ENCODE data around the gene SNN.

SNN gene

GRCh38 chr16:11705311-11706025, 37.2 kb downstream of the SNN start:
- no peak for DNase-seq

- no peak for DNase-seq
Observed at GRCh38 chr16:11706180-11706742, 38.0 kb downstream of the SNN start.

DNA sequence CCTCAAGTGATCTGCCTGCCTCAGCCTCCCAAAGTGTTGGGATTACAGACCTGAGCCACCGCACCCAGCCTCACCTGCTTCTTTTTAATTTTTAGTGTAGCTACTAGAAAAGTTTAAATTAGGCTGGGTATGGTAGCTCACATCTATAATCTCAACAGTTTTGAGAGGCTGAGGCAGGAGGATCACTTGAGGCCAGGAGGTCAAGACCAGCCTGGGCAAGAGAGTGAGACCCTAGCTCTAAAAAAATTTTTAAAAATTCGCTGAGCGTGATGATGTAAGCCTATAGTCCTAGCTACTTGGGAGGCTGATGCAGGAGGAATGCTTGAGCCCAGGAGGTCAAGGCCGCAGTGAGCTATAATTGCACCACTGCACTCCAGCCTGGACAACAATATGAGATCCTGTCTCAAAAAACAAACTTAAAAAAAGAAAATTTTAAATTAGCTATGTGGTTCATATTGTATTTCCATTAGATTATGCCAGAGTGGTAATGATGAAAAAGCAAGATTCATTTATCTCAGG, 39.5 kb downstream of the SNN start:
- DNase-seq, result no peak

GRCh38 chr16:11708421-11708820, 40.2 kb downstream of the SNN start:
- DNase-seq, result no peak

DNA sequence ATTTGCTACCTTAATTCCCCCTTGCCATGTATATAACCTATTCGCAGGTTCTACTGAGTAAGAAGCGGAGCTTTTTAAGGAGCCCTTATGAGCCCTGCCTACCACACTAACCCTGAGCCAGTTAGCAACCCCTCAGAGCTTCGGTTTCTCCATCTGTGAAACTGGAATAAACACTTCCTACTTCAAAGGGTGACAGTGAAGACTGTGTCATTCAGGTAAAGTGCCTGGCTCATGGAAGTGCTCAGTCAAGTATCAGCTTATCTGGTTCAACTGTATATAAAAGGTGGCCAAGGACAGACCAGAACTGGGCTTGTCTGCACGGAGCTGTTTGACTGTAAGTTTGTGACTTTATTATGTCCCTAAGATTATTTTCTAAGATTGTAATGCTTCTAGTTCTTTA, 43.4 kb downstream of the SNN start:
- no peak for DNase-seq

DNA sequence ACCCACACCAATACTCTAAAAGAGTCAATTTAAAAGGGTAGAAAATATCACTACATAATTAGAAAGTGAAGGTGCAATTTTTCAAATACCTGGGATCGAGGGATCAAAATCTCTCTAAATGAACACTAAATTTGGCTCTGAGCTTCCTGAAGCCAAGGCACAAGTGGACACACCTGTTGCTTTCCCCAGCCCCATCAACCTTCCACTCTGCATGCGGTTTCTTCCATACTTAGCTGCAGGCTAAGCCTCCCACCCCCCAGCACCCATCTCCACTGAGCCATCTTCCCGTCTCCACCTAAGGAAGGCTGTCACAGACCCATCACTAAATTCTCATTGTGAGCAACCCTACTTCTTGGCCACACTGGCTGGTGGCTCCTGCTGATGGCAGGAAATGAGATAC, 43.9 kb downstream of the SNN start:
- DNase-seq, result no peak

GRCh38 chr16:11715246-11715947, 47.1 kb downstream of the SNN start:
- no peak for DNase-seq

GRCh38 chr16:11716336-11716735, 48.1 kb downstream of the SNN start:
- no peak for DNase-seq

DNA sequence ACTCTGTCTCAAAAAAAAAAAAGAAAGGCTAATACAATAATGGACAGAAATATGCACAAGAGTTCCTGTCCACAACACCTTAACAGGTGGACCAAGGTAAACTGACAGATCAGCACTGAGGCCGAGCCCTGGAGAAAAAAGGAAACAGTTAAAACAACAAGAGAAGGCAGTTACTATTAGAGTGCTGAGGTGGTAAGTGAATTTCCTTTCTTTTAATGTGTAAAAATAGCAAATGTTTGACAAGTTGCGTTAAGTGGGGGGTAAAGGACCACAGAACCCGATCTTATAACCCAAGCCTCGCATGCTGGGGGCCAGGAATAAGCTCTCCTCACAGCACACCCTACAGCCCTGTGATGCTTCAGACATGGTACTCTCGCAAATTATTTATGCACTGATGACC, 49.6 kb downstream of the SNN start:
- no peak for DNase-seq

DNA sequence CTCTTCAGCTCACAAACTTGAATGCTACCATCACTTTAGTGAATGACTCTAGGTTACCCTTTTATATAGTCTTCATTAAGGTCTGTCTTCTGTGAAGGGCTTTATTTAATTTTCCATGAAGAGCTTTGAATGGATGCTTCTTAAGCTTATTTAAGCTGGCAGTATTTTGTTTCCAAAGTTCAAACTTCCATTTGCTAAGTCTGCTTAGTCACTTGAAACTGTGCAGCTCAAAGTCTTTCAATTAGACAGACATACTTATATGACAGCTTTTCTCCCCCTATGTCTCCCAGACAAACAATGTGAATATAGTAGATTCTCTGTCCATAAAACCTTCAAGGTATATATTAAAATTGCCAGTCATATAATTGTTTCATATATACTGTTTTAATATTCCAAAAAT, 50.9 kb downstream of the SNN start:
- no peak for DNase-seq

- no peak for DNase-seq
Observed at GRCh38 chr16:11719762-11720161, 51.5 kb downstream of the SNN start.

GRCh38 chr16:11721781-11722467, 53.7 kb downstream of the SNN start:
- no peak for DNase-seq

- DNase-seq, result no peak
Observed at GRCh38 chr16:11722468-11722808, 54.2 kb downstream of the SNN start.

GRCh38 chr16:11725457-11725856, 57.2 kb downstream of the SNN start:
- no peak for DNase-seq

- no peak for DNase-seq
Observed at GRCh38 chr16:11726008-11726407, 57.8 kb downstream of the SNN start.

DNA sequence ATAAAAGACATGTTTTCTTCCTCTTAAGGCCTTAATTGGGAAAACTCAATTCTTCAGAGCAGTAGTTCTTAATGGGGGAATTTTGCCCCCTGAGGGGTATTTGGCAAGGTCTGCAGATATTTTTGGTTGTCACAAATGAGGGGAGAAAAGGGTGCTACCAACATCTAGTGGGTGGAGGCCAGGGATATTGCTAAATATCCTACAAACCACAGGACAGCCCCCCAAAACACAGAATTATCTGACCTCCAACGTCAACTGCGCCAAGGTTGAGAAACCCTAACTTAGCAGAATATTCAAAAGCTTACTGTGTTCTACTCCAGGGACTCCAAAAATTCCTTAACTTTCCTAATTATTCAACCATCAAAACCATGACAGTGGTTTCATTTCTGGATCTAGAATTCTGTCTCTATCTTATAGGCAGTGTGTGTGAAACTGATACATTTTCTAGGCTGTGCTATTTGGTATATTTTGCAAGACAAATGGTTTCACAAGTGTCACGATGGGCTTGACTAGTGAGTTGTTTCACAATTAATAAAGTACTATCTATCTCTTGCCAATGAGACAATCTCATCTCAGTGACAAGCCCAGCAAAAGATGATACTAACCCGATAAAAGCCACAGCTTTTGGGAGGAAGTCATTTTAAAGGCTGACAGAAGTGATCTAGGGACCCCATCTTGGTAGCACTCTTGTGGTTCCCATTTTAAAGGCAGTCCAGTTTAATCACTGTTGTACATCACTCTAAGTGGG, 59.7 kb downstream of the SNN start:
- DNase-seq, result no peak

Measured in SHP77 (cell line).